GM19023 (cell line): ENCODE measurements around the gene GABRR2.

Source experiments
- ATAC-seq: cut with Tn5 transposase; IDR thresholded peaks from one replicate; pipeline ENCODE4 v1.9.1; 2021; ENCODE audit warnings: mild to moderate bottlenecking, moderate library complexity; ENCODE audit not compliant: unreplicated experiment

Gene GABRR2

DNA sequence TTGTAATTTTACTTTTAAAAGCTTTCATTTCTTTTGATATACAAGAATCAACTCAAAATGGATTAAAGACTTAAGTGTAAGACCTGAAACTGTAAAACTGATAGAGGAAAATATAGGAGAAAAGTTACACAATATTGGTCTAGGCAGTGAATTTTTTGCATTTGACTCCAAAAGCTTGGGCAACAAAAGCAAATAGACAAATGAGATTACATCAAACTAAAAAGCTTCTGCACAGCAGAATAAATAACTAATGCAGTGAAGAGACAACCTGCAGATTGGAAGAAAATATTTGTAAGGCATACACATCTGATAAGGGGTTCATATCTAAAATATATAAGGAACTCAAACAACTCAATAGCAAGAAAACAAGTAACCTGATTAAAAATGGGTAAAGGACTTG is 100.9 kb downstream of the GABRR2 start:
- no peak for ATAC-seq

GRCh38 chr6:89212472-89212871 is 102.6 kb downstream of the GABRR2 start:
- no peak for ATAC-seq

DNA sequence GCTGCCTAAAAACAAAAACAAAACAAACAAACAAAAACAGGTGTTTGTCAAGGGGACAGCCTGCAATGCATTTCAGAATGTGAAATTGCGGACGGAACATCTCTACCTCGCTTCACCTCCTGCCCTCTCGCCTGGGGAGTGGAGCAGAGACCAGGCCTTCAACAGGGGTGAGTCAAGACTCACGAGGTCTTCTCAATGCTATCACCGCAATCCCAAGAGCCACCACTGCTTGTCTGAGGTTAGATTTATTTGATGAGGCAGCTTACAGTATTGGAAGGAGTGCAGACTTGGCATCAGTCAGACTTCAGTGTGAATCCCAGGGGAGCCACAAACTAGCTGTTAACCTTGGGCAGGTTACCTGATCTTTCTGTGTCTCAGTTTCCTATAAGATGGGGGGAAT is 105.6 kb downstream of the GABRR2 start:
- ATAC-seq = no peak

DNA sequence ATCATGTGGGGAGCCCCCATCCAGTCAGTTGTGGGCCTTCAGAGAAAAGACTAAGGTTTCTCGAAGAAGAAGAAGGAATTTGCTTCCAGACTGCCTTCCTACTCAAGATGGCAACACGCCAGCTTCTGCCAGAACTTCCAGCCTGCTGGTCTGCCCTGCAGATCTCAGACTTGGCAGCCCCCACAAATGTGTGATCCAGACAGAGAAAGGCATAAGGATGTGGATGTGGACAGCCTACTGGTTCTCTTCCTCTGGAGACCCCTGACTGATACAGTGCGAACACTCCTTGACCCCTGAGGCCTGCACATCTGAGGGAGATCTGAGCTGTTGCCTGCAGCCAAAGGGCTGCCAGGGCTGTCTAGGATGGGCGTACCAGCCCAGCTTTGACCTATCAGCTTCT is 106.5 kb downstream of the GABRR2 start:
- no peak for ATAC-seq
